Peyer's patch (tissue), 4 donors: ENCODE results near the gene CMTM4.

ENCODE experiments used
- POLR2A ChIP-seq, 2 donors: fragments of 450-650 bp; IDR thresholded peaks; one replicate each; pipeline ENCODE4 v1.5.1; 2017; ENCODE audit warnings: antibody characterized with exemption in 2 of 2, mild to moderate bottlenecking in 2 of 2, moderate library complexity in 2 of 2
- TF ChIP-seq, protein P1 (sequence below), 6 experiments: fragments of 450-650 bp in 4 of 6; fragments of 200-600 bp in 2 of 6; sonication (generic) in 1 of 6; IDR thresholded peaks; one replicate each; pipeline ENCODE4 v1.5.1; 2017 to 2019; ENCODE audit warnings: antibody characterized with exemption in 6 of 6, mild to moderate bottlenecking in 3 of 6, moderate library complexity in 1 of 6

DNA sequence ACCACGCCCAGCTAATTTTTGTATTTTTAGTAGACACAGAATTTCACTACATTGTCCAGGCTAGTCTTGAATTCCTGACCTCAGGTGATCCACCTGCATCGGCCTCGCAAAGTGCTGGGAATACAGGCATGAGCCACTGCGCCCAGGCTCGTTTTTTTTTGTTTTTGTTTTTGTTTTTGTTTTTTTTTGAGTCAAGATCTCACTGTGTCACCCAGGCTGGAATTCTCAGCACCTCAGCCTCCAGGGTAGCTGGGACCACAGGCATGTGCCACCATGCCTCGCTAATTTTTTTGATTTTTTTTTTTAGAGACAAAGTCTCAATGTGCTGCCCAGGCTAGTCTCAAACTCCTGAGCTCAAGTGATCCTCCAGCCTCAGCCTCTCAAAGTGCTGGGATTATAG, 17.5 kb upstream of the CMTM4 start:
- TF ChIP-seq, protein P1, sequence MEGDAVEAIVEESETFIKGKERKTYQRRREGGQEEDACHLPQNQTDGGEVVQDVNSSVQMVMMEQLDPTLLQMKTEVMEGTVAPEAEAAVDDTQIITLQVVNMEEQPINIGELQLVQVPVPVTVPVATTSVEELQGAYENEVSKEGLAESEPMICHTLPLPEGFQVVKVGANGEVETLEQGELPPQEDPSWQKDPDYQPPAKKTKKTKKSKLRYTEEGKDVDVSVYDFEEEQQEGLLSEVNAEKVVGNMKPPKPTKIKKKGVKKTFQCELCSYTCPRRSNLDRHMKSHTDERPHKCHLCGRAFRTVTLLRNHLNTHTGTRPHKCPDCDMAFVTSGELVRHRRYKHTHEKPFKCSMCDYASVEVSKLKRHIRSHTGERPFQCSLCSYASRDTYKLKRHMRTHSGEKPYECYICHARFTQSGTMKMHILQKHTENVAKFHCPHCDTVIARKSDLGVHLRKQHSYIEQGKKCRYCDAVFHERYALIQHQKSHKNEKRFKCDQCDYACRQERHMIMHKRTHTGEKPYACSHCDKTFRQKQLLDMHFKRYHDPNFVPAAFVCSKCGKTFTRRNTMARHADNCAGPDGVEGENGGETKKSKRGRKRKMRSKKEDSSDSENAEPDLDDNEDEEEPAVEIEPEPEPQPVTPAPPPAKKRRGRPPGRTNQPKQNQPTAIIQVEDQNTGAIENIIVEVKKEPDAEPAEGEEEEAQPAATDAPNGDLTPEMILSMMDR (IDR thresholded peaks at IDR 0.05): no peak
- TF ChIP-seq POLR2A (IDR thresholded peaks at IDR 0.05): no peak
